Measurements from ENCODE around the gene TMPRSS11F.
"Not testable (repeated sequence)": the region's sequence is repeated elsewhere in the genome, so short reads cannot be mapped to it uniquely, and the experiment has no call there.

TMPRSS11F gene

DNA sequence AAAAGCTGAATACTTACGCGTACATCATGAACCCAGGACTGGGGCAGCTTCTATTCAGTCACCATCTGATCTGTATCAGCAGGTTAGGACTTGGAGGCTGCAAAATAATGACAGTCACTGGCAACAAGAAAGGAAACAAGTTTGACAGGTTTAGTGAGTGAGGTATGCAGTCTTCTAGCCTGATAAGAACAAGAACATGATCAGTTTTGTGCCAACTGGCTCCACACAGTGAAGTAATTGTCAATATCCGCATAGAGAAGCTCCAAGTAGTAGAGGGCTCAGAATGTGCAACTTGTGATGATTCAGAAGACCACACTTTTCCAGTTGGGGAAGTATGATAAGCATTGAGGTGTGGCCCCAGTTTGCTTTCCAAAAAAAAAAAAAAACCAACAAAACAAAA is at the start of gene TMPRSS11F:
TMPRSS11F (minus strand) TSS at position 77 of the 400 bp plus-strand sequence; CDS start at position 28, 49 bp downstream.
- no peak for TF ChIP-seq POLR2A (IDR thresholded peaks at IDR 0.05; ENCODE audit: low read depth, low read length)
- FAIRE-seq, result no peak
- no peak for DNase-seq (ENCODE audit: insufficient read length, low spot score)

DNA sequence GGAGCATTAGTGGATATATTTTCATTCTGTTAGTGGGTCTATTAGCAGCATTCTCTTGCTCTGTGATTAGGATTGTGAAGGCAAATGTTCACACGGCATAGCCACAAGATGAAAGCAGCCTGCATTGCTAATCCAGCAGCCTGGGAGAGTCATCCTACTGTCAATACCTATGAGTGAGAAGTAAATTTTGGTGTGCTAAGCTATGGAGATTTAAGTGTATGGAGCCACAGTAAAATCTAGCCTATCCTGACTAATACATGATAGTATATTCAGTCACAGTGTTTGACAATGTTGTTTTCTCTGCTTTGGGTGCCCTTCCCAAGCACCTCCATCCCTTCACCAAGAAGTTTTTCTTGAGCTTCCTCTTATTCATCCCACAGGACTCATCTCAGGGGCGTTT is 47.2 kb upstream of the TMPRSS11F start:
- FAIRE-seq (no peak), DNase-seq (ENCODE audit: insufficient read length, low spot score) (no peak)
- TF ChIP-seq POLR2A (IDR thresholded peaks at IDR 0.05; ENCODE audit: low read depth, low read length), result no peak

DNA sequence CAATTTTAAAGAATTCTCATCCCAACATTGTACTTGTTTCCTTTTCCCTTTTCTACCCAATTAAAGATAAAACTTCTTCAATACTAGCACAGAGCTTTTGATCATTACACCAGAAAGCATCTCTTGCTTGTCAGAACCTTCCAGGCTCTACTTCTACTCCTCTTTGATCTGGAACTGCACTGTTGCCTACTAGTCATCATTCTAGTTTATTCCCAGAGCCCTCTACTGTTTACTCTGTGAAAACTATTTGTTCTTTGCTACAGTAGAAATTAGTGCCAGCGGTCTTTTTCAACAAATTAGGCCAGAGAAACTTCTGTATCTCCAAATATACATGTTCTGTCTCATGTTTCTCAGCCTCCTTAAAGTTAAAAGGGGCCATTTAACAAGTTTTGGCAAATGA is 46.8 kb upstream of the TMPRSS11F start:
- no peak for FAIRE-seq
- TF ChIP-seq POLR2A (IDR thresholded peaks at IDR 0.05; ENCODE audit: low read depth, low read length), result no peak
- DNase-seq (ENCODE audit: insufficient read length, low spot score), result no peak

DNA sequence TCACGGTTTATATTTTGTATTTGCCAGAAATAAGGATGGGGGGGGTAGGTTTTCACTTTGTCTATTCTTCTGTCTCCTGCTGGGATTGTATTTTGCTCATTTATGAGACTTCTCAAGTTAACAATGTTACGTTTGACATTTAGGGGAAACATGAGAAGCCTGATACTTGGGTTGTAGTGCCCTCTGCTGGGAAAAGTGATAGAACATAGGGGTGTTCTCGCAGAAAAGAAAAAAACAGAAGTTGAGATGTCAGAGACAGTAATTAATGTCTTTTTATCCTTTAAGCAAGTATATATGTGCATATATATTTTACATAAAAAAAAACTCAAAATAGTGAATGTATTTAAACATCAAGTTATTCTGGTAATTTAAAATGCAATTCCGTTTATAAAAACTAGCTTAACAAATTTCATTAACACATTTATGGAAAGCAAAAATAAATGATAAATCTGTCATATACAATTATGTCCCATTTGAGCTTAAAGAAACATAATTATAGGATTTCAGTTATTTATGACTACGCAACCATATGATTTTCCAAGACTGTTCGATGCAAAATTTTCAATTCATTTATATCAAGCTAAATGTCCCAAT is 46.0 kb upstream of the TMPRSS11F start:
- DNase-seq (ENCODE audit: insufficient read length, low spot score) (no peak), FAIRE-seq (no peak)
- TF ChIP-seq POLR2A (IDR thresholded peaks at IDR 0.05; ENCODE audit: low read depth, low read length), result no peak

GRCh38 chr4:68174389-68174788 is 44.7 kb upstream of the TMPRSS11F start:
- not testable (repeated sequence) for FAIRE-seq; DNase-seq (ENCODE audit: insufficient read length, low spot score)

DNA sequence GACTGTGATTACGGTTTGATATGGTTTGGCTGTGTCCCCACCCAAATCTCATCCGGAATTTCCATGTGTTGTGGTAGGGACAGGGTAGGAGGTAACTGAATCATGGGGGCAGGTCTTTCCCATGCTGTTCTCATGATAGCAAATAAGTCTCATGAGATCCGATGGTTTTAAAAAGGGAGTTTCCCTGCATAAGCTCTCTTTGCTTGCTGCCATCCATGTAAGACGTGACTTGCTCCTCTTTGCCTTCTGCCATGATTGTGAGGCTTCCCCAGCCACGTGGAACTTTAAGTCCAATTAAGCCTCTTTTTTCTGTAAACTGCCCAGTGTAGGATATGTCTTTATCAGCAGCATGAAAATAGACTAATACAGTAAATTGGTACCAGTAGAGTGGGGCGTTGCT is 42.5 kb upstream of the TMPRSS11F start:
- DNase-seq (ENCODE audit: insufficient read length, low spot score); FAIRE-seq: not testable (repeated sequence)

GRCh38 chr4:68167706-68168105 is 38.0 kb upstream of the TMPRSS11F start:
- DNase-seq (ENCODE audit: insufficient read length, low spot score) (no peak), FAIRE-seq (no peak)
- TF ChIP-seq POLR2A (IDR thresholded peaks at IDR 0.05; ENCODE audit: low read depth, low read length), result no peak

DNA sequence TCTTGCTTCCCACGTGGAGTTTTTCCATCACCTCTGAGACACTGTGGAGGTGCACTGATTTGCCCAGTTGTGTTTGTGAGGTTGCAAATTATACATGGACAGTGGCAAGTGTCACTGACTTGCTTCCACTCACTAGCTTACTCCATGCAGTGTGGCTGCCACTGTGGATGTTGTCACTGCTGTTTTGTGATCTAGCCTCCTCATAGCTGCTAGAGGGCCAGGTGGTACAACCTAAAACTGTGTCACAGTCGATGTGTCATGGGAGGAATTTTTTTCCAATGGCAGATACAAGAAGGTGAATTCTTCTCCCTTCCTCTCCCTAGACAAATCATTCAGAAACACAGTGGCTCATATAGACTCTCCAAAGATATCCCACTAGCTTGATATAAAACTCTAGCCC is 37.5 kb upstream of the TMPRSS11F start:
- TF ChIP-seq POLR2A (IDR thresholded peaks at IDR 0.05; ENCODE audit: low read depth, low read length), result no peak
- FAIRE-seq, result no peak
- no peak for DNase-seq (ENCODE audit: insufficient read length, low spot score)

- DNase-seq (ENCODE audit: insufficient read length, low spot score) (no peak), FAIRE-seq (no peak)
- no peak for TF ChIP-seq POLR2A (IDR thresholded peaks at IDR 0.05; ENCODE audit: low read depth, low read length)
These were observed 34.1 kb upstream of the TMPRSS11F start for GRCh38 chr4:68163754-68164153.

DNA sequence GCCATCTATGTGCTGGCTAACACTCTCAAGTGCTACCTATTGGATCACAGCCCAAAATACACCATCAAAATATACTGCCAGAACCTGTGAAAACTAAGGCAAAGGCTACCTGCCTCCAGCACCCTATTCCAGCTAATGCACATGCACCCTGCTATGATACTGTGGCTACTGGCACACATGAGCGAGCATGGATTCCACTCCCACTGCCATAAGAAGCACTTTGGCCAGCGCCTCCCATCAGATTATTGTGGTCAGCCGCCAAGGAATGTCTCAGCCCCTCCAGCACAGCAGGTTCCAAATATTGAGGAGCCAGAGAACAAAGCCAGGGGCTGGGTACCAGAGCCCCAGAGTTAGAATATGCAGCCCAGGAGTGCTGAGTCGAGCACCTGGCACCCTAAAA is 32.5 kb upstream of the TMPRSS11F start:
- FAIRE-seq (no peak), DNase-seq (ENCODE audit: insufficient read length, low spot score) (no peak)
- TF ChIP-seq POLR2A (IDR thresholded peaks at IDR 0.05; ENCODE audit: low read depth, low read length), result no peak

DNA sequence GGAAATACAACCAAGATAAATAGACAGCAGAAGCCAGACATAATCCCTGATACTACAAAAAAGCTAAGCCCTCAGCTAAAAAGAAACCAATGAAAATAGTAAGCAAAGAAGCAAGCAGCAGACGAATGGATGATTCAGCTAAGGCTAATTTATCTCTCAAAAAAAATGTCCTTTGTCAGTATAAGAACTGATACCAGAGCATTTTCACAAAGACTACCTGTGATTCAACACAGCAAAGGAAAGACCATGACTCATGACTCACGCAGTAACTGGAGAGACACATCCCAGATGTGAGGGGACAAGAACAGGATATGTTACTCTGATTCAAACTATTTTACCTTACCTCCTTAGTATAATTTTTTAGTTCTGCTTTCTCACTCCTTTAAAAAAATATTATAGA is 22.7 kb upstream of the TMPRSS11F start:
- no peak for FAIRE-seq

GRCh38 chr4:68148800-68149685 is 19.4 kb upstream of the TMPRSS11F start:
- FAIRE-seq, result no peak
- DNase-seq (ENCODE audit: insufficient read length, low spot score), result no peak
- no peak for TF ChIP-seq POLR2A (IDR thresholded peaks at IDR 0.05; ENCODE audit: low read depth, low read length)

More for the DNA sequence above, 22.7 kb upstream of the TMPRSS11F start:
- TF ChIP-seq POLR2A (IDR thresholded peaks at IDR 0.05; ENCODE audit: low read depth, low read length), result no peak
- DNase-seq (ENCODE audit: insufficient read length, low spot score), result no peak

DNA sequence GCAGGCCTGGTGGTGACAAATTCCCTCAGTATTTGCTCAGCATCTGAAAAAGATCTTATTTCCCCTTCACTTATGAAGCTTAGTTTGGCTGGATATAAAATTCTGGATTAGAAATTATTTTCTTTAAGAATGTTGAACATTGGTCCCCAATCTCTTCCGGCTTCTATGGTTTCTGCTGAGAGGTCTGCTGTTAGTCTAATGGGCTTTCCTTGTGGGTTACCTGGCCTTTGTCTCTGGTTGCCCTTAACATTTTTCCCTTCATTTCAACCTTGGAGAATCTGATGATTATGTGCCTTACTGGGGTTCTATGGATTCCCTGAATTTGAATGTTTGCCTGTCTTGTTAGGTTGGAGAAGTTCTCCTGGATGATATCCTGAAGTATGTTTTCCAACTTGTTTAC is 17.4 kb upstream of the TMPRSS11F start:
- TF ChIP-seq POLR2A (IDR thresholded peaks at IDR 0.05; ENCODE audit: low read depth, low read length), result no peak
- DNase-seq (ENCODE audit: insufficient read length, low spot score), result no peak
- no peak for FAIRE-seq

- FAIRE-seq (no peak), DNase-seq (ENCODE audit: insufficient read length, low spot score) (no peak)
- no peak for TF ChIP-seq POLR2A (IDR thresholded peaks at IDR 0.05; ENCODE audit: low read depth, low read length)
These were observed 15.6 kb upstream of the TMPRSS11F start for GRCh38 chr4:68145261-68145660.

DNA sequence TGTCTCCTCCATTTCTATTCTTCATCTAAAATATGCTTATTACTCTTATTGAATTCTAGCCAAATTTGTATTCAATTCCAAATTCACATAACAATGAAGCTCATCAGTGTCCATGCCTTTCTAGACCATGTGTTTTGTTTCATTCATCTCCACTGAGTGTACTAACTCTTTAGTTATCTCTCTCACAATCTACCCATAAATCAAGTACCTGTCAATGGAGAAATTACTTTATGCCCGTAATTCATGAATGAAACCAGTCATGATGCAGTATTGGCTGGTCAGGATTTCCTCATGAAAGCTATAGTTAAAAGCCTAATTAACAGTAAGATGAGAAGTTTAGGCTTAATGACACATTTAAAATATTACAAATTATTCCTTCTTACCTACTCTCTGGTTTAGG is 12.2 kb upstream of the TMPRSS11F start:
- no peak for FAIRE-seq
- no peak for DNase-seq (ENCODE audit: insufficient read length, low spot score)

More for the DNA sequence above, 12.2 kb upstream of the TMPRSS11F start:
- no peak for TF ChIP-seq POLR2A (IDR thresholded peaks at IDR 0.05; ENCODE audit: low read depth, low read length)
